ENCODE results near the gene SPRR2G. TPM values are rescaled to one million over a fixed set of nuclear protein-coding genes. Genes with fewer than 3 reads are reported as not detected.

SPRR2G gene
- not detected for total RNA-seq

DNA sequence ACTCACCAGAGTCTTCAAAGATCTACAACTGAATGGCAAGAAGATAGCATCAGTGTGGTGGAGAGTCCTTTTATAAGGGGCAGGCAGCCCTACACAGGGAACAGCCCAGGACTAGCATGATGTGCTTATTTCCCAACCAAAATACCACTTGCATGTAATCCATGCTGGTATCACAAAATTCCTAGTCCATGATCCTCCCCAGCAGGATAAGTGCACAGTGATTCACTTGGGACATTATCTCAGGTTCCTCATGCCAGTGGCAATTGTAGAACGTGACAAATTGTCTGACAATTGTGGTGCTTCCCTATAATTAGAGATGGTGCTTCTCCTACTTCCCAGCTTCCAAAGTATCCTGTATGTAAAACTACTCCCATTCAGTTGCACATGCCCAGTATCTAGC is at the start of gene SPRR2G:
SPRR2G (minus strand) TSS at position 45 of the 400 bp plus-strand sequence. CDS start 780 bp downstream, outside the sequence.
- Histone ChIP-seq H3K4me1 (no peaks in the 10 kb centered on the region), H3K4me3 (no peak within 1 kb of the TSS), H3K27me3 (no peaks in the 10 kb centered on the region), H3K27ac (no peak within 1 kb of the TSS), H3K9me3 (no peaks in the 10 kb centered on the region), H3K36me3 (no peaks in the 10 kb centered on the region)
- no peak for DNase-seq
- 50 to 75% methylated on average over 1 of the region's 1 CpG for WGBS, 2 donors (ENCODE audit: low coverage in 1 of 2)
- TF ChIP-seq POLR2A (IDR thresholded peaks at IDR 0.05): no peak
- TF ChIP-seq EP300 (IDR thresholded peaks at IDR 0.05; ENCODE audit: low read depth): no peak
- TF ChIP-seq POLR2AphosphoS5 (IDR thresholded peaks at IDR 0.05): no peak
- TF ChIP-seq, protein P1, sequence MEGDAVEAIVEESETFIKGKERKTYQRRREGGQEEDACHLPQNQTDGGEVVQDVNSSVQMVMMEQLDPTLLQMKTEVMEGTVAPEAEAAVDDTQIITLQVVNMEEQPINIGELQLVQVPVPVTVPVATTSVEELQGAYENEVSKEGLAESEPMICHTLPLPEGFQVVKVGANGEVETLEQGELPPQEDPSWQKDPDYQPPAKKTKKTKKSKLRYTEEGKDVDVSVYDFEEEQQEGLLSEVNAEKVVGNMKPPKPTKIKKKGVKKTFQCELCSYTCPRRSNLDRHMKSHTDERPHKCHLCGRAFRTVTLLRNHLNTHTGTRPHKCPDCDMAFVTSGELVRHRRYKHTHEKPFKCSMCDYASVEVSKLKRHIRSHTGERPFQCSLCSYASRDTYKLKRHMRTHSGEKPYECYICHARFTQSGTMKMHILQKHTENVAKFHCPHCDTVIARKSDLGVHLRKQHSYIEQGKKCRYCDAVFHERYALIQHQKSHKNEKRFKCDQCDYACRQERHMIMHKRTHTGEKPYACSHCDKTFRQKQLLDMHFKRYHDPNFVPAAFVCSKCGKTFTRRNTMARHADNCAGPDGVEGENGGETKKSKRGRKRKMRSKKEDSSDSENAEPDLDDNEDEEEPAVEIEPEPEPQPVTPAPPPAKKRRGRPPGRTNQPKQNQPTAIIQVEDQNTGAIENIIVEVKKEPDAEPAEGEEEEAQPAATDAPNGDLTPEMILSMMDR (IDR thresholded peaks at IDR 0.05): no peak
- intact Hi-C loops (cut with DNase I; ENCODE audit: low total_unique reads) (no loop called here), in situ Hi-C loops (cut with MboI; ENCODE audit: low pct_ligation_motif_present in 1 of 4, low pct_unique_long_range_greater_than_20kb in 1 of 4, low sequenced_read_pairs in 3 of 4) (no loop called here)

DNA sequence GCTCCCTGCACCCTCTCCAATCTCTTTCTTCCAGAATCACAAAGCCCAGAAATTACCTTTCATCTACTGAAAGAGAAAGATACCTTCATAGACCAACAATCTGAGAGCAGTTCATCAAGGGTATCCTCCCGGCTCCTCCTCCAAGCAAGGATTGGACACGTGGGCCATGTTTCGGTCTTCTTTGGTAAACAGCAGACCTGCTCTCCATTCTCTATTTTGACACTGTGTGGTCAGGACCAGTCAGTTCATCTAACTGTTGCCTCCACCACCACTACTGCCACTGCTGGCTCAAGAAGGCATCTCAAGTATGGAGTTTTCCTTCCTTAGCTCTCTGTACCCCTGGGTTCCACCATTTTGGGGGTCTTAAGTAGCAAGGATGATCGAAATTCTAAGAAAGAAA is 44.5 kb upstream of the SPRR2G start:
- intact Hi-C loops (cut with DNase I; ENCODE audit: low total_unique reads) (no loop called here), in situ Hi-C loops (cut with MboI; ENCODE audit: low pct_ligation_motif_present in 1 of 4, low pct_unique_long_range_greater_than_20kb in 1 of 4, low sequenced_read_pairs in 3 of 4) (no loop called here)
- WGBS, 2 donors (ENCODE audit: low coverage in 1 of 2): 69% methylated on average over 4 of the region's 4 CpGs; no CpG with 5 or more reads in 1 of the 2 donors
- Histone ChIP-seq H3K4me1 (no peaks in the 10 kb centered on the region), H3K27me3 (no peaks in the 10 kb centered on the region), H3K36me3 (no peaks in the 10 kb centered on the region), H3K27ac (no peak overlapping the region), H3K9me3 (no peaks in the 10 kb centered on the region), H3K4me3 (no peak overlapping the region)
- no peak for TF ChIP-seq POLR2A (IDR thresholded peaks at IDR 0.05)
- TF ChIP-seq EP300 (IDR thresholded peaks at IDR 0.05; ENCODE audit: low read depth): no peak
- no peak for TF ChIP-seq POLR2AphosphoS5 (IDR thresholded peaks at IDR 0.05)
- TF ChIP-seq, protein P1 (IDR thresholded peaks at IDR 0.05): no peak
- no peak for DNase-seq

- Histone ChIP-seq H3K27ac (no peak overlapping the region), H3K4me3 (no peak overlapping the region), H3K27me3 (no peaks in the 10 kb centered on the region), H3K4me1 (no peaks in the 10 kb centered on the region), H3K9me3 (no peaks in the 10 kb centered on the region), H3K36me3 (no peaks in the 10 kb centered on the region)
- in situ Hi-C loops (cut with MboI; ENCODE audit: low pct_ligation_motif_present in 1 of 4, low pct_unique_long_range_greater_than_20kb in 1 of 4, low sequenced_read_pairs in 3 of 4) (no loop called here), intact Hi-C loops (cut with DNase I; ENCODE audit: low total_unique reads) (no loop called here)
- TF ChIP-seq, protein P1 (IDR thresholded peaks at IDR 0.05): no peak
- TF ChIP-seq EP300 (IDR thresholded peaks at IDR 0.05; ENCODE audit: low read depth) (no peak), POLR2AphosphoS5 (IDR thresholded peaks at IDR 0.05) (no peak)
- DNase-seq: no peak
- 0 to 61% methylated on average over 1 to 3 of the region's 3 CpGs for WGBS, 2 donors (ENCODE audit: low coverage in 1 of 2)
Measured at GRCh38 chr1:153194331-153195050, 43.8 kb upstream of the SPRR2G start.

GRCh38 chr1:153192697-153193096 is 42.0 kb upstream of the SPRR2G start:
- no peaks in the 10 kb centered on the region for H3K36me3 ChIP-seq
- no peak overlapping the region for H3K4me3 ChIP-seq
- H3K27ac ChIP-seq: no peak overlapping the region
- WGBS, 2 donors (ENCODE audit: low coverage in 1 of 2): 10 to 38% methylated on average over 2 to 3 of the region's 3 CpGs
- no peaks in the 10 kb centered on the region for H3K9me3 ChIP-seq
- no peak for DNase-seq
- in situ Hi-C loops (cut with MboI; ENCODE audit: low pct_ligation_motif_present in 1 of 4, low pct_unique_long_range_greater_than_20kb in 1 of 4, low sequenced_read_pairs in 3 of 4): no loop called here
- intact Hi-C loops (cut with DNase I; ENCODE audit: low total_unique reads): no loop called here
- H3K4me1 ChIP-seq: no peaks in the 10 kb centered on the region
- H3K27me3 ChIP-seq: no peaks in the 10 kb centered on the region
- TF ChIP-seq, protein P1 (IDR thresholded peaks at IDR 0.05): no peak
- no peak for TF ChIP-seq POLR2AphosphoS5 (IDR thresholded peaks at IDR 0.05)
- TF ChIP-seq EP300 (IDR thresholded peaks at IDR 0.05; ENCODE audit: low read depth): no peak
- no peak for TF ChIP-seq POLR2A (IDR thresholded peaks at IDR 0.05)
